ENCODE measurements around the gene TMEM232.

GRCh38 chr5:110536120-110537115 lies 190.1 kb downstream of the TMEM232 start:
- TF ChIP-seq CTCF (optimal IDR thresholded peaks at IDR 0.05 in 1 of 3, IDR thresholded peaks at IDR 0.05 in 1 of 3, conservative IDR thresholded peaks at IDR 0.05 in 1 of 3; ENCODE audit: extremely low read depth in 1 of 3, insufficient read depth in 2 of 3, low read length in 3 of 3), result no peak
- TF ChIP-seq EZH2 (IDR thresholded peaks at IDR 0.05; ENCODE audit: low read length), result no peak

Data from keratinocyte (primary cell).